Fibroblast of lung (primary cell): ENCODE measurements around the gene CDCP2.

ENCODE experiments used
- EZH2 ChIP-seq: IDR thresholded peaks from 2 replicates; pipeline ENCODE4 v1.5.1; 2012; ENCODE audit warnings: low read length, control low read depth, mild to moderate bottlenecking; ENCODE audit errors: missing control alignments
- TF ChIP-seq, protein P1 (sequence below), 2 donors: IDR thresholded peaks in 1 of 2; conservative IDR thresholded peaks in 1 of 2; 1 replicate in 1 of 2; 2 replicates in 1 of 2; pipeline ENCODE4 v1.5.1; 2011 to 2012; ENCODE audit warnings: low read length in 2 of 2, control low read depth in 1 of 2, inconsistent platforms in 1 of 2, low read depth in 1 of 2, mild to moderate bottlenecking in 1 of 2

DNA sequence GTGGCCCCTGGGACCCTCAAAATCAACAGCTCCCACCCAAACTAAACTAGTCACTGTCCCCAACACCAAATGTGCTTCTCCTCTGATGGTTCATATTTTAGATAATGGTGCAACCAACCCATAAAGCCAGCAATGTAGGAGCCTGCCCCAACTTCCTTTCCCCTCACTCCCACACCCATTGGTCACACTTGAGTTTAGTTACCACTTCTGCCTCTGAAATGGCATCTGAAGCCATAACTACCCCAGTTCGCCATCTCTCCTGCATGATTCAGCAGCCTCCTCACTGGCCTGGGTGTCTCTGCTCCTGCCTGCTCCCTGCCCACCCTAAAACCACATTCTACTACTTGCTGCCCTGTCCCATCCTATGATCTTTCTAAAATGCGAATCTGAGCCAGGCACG is 3.4 kb upstream of the CDCP2 start:
- no peak for TF ChIP-seq EZH2
- TF ChIP-seq, protein P1, sequence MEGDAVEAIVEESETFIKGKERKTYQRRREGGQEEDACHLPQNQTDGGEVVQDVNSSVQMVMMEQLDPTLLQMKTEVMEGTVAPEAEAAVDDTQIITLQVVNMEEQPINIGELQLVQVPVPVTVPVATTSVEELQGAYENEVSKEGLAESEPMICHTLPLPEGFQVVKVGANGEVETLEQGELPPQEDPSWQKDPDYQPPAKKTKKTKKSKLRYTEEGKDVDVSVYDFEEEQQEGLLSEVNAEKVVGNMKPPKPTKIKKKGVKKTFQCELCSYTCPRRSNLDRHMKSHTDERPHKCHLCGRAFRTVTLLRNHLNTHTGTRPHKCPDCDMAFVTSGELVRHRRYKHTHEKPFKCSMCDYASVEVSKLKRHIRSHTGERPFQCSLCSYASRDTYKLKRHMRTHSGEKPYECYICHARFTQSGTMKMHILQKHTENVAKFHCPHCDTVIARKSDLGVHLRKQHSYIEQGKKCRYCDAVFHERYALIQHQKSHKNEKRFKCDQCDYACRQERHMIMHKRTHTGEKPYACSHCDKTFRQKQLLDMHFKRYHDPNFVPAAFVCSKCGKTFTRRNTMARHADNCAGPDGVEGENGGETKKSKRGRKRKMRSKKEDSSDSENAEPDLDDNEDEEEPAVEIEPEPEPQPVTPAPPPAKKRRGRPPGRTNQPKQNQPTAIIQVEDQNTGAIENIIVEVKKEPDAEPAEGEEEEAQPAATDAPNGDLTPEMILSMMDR (conservative IDR thresholded peaks at IDR 0.05 in 1 of 2, IDR thresholded peaks at IDR 0.05 in 1 of 2; ENCODE audit: low read depth in 1 of 2, low read length in 2 of 2): no peak
